Bronchial epithelial cell (primary cell): ENCODE results near the gene C5orf63. TPM values are rescaled to one million over a fixed set of nuclear protein-coding genes. Genes with fewer than 3 reads are reported as not detected.
"Not testable (repeated sequence)": the region's sequence is repeated elsewhere in the genome, so short reads cannot be mapped to it uniquely, and the experiment has no call there.

Experiments used
- DNase-seq: peaks from one replicate; pipeline ENCODE4 v3.0.0-alpha.2; 2010; ENCODE audit warnings: low read depth
- FAIRE-seq: peaks from 2 replicates; lab custom pipeline; 2011; peaks lifted over from hg19 to GRCh38; lab: Jason Lieb, UNC
- H3K27me3 ChIP-seq: 2 replicates; pipeline ENCODE4 v1.5.1; 2011; ENCODE audit warnings: low read length; ENCODE audit not compliant: control insufficient read depth, insufficient read depth
- H3K36me3 ChIP-seq: 2 replicates; pipeline ENCODE4 v1.5.1; 2011; ENCODE audit warnings: low read length; ENCODE audit not compliant: control insufficient read depth, insufficient read depth
- H3K4me3 ChIP-seq: 2 replicates; pipeline ENCODE4 v1.5.1; 2011; ENCODE audit warnings: mild to moderate bottlenecking, low read depth, low read length, control low read depth
- CTCF ChIP-seq: IDR thresholded peaks from 2 replicates; pipeline ENCODE4 v1.5.1; 2011; ENCODE audit warnings: mild to moderate bottlenecking, moderate library complexity, low read length, control low read depth, inconsistent platforms; ENCODE audit not compliant: insufficient read depth, severe bottlenecking
- total RNA-seq: library from RNA; depleted of rRNA; stranded (reverse); fragments of >200 nt; gene quantifications from 2 replicates; pipeline ENCODE4 v1.2.1, GENCODE V29; 2014

The C5orf63 gene
- total RNA-seq, 1 donor from 2014 or later, result 4.5 TPM

GRCh38 chr5:127022846-127023245 is 50.5 kb downstream of the C5orf63 start:
- FAIRE-seq (no peak), DNase-seq (no peak)
- no peaks in the 10 kb centered on the region for H3K36me3 ChIP-seq
- no peaks in the 10 kb centered on the region for H3K27me3 ChIP-seq
- H3K4me3 ChIP-seq, result no peak overlapping the region
- TF ChIP-seq CTCF, result no peak

- no peak for FAIRE-seq
- DNase-seq, result no peak
- no peak overlapping the region for H3K4me3 ChIP-seq
- TF ChIP-seq CTCF, result no peak
- no peaks in the 10 kb centered on the region for H3K27me3 ChIP-seq
- no peaks in the 10 kb centered on the region for H3K36me3 ChIP-seq
Measured at GRCh38 chr5:127019928-127020327, 53.4 kb downstream of the C5orf63 start.

- H3K27me3 ChIP-seq, H3K36me3 ChIP-seq, DNase-seq, H3K4me3 ChIP-seq, FAIRE-seq: not testable (repeated sequence)
Measured at GRCh38 chr5:127016722-127017121, 56.6 kb downstream of the C5orf63 start.

- TF ChIP-seq CTCF, result no peak
- no peaks in the 10 kb centered on the region for H3K27me3 ChIP-seq
- no peaks in the 10 kb centered on the region for H3K36me3 ChIP-seq
- FAIRE-seq, result no peak
- no peak overlapping the region for H3K4me3 ChIP-seq
- DNase-seq, result no peak
Measured at GRCh38 chr5:127015716-127016115, 57.6 kb downstream of the C5orf63 start.

- Histone ChIP-seq H3K36me3 (no peaks in the 10 kb centered on the region), H3K4me3 (no peak overlapping the region), H3K27me3 (no peaks in the 10 kb centered on the region)
- FAIRE-seq (no peak), DNase-seq (no peak)
- TF ChIP-seq CTCF, result no peak
Measured at GRCh38 chr5:127014573-127014972, 58.7 kb downstream of the C5orf63 start.

GRCh38 chr5:127013407-127013806 is 59.9 kb downstream of the C5orf63 start:
- DNase-seq (no peak), FAIRE-seq (no peak)
- Histone ChIP-seq H3K4me3 (no peak overlapping the region), H3K27me3 (no peaks in the 10 kb centered on the region), H3K36me3 (no peaks in the 10 kb centered on the region)
- no peak for TF ChIP-seq CTCF
